H1 (cell line): Measurements from ENCODE around the gene ACACA. TPM values are rescaled to one million over a fixed set of nuclear protein-coding genes. Genes with fewer than 3 reads are reported as not detected.

Experiments used
- CTCF ChIA-PET: fragments of 300-600 bp; sonication (Branson Sonifier 250); formaldehyde crosslinking; loops from one replicate; lab custom pipeline; 2021; ENCODE audit not compliant: partially characterized antibody; lab: Charles Lee
- POLR2A ChIA-PET: fragments of 300-600 bp; sonication (Branson Sonifier 250); formaldehyde crosslinking; loops from one replicate; lab custom pipeline; 2021; ENCODE audit warnings: inconsistent platforms; ENCODE audit not compliant: partially characterized antibody; lab: Charles Lee
- DNase-seq, 2 experiments: peaks; one replicate each; pipeline versions ENCODE4 v3.0.0 to v3.0.0-alpha.2; 2010 to 2022; ENCODE audit warnings: low spot score in 2 of 2, low read depth in 1 of 2, mixed read lengths in 1 of 2
- FAIRE-seq: peaks from 2 replicates; lab custom pipeline; 2011; peaks lifted over from hg19 to GRCh38; lab: Jason Lieb, UNC
- H2AFZ ChIP-seq: 2 replicates; pipeline ENCODE4 v1.8.1; 2012; ENCODE audit warnings: low read length, inconsistent platforms
- H2AK5ac ChIP-seq: 2 replicates; pipeline ENCODE4 v1.6.1; 2013; ENCODE audit warnings: low read depth, low read length
- H2BK120ac ChIP-seq: replicated peaks from 2 replicates; pipeline ENCODE3; 2013; ENCODE audit warnings: low read depth, low read length, inconsistent platforms
- H2BK12ac ChIP-seq: 2 replicates; pipeline ENCODE4 v1.6.1; 2013; ENCODE audit warnings: low read depth, low read length
- H2BK15ac ChIP-seq: 2 replicates; pipeline ENCODE4 v1.6.1; 2013; ENCODE audit warnings: low read length
- H2BK20ac ChIP-seq: 2 replicates; pipeline ENCODE4 v1.6.1; 2013; ENCODE audit warnings: low read length
- H2BK5ac ChIP-seq: 2 replicates; pipeline ENCODE4 v1.6.1; 2013; ENCODE audit warnings: low read depth, low read length
- H3K14ac ChIP-seq: 2 replicates; pipeline ENCODE4 v1.6.1; 2013; ENCODE audit warnings: inconsistent platforms; ENCODE audit not compliant: insufficient read length
- H3K18ac ChIP-seq: 2 replicates; pipeline ENCODE4 v1.6.1; 2013; ENCODE audit warnings: low read length; ENCODE audit errors: extremely low read depth
- H3K23ac ChIP-seq: 2 replicates; pipeline ENCODE4 v1.6.1; 2013; ENCODE audit warnings: inconsistent platforms; ENCODE audit not compliant: insufficient read length
- H3K23me2 ChIP-seq: 2 replicates; pipeline ENCODE4 v1.6.1; 2013; ENCODE audit warnings: low read depth, low read length
- H3K27ac ChIP-seq: 2 replicates; pipeline ENCODE4 v1.6.1; 2011; ENCODE audit warnings: low read depth, low read length, inconsistent platforms
- H3K27me3 ChIP-seq, 4 experiments: replicated peaks in 1 of 4; 1 replicate in 1 of 4; 2 replicates in 3 of 4; pipeline versions ENCODE4 v1.6.1 to v1.8.1; 2011 to 2013; ENCODE audit warnings: low read length in 3 of 4, mild to moderate bottlenecking in 3 of 4, inconsistent platforms in 2 of 4, mixed read lengths in 2 of 4, moderate library complexity in 1 of 4; ENCODE audit not compliant: control insufficient read depth in 3 of 4, insufficient read depth in 3 of 4; ENCODE audit errors: extremely low read depth in 1 of 4
- H3K36me3 ChIP-seq, 4 experiments: 2 replicates each; pipeline versions ENCODE4 v1.6.1 to v1.8.1; 2011 to 2013; ENCODE audit warnings: mild to moderate bottlenecking in 4 of 4, low read length in 3 of 4, moderate library complexity in 2 of 4, control low read depth in 1 of 4, inconsistent platforms in 1 of 4; ENCODE audit not compliant: insufficient read depth in 4 of 4, control insufficient read depth in 2 of 4
- H3K4ac ChIP-seq: replicated peaks from 2 replicates; pipeline ENCODE3; 2013; ENCODE audit warnings: low read length, low read depth, mixed read lengths, inconsistent platforms; ENCODE audit not compliant: insufficient read length
- H3K4me1 ChIP-seq, 4 experiments: replicated peaks in 1 of 4; 1 replicate in 1 of 4; 2 replicates in 3 of 4; pipeline versions ENCODE4 v1.6.1 to v1.8.1; 2011 to 2013; ENCODE audit warnings: low read length in 3 of 4, inconsistent platforms in 2 of 4, mixed read lengths in 1 of 4; ENCODE audit not compliant: insufficient read depth in 4 of 4, control insufficient read depth in 3 of 4
- H3K4me2 ChIP-seq, 2 experiments: 2 replicates each; pipeline versions ENCODE4 v1.6.1 to v1.8.1; 2011 to 2013; ENCODE audit warnings: low read depth in 2 of 2, low read length in 2 of 2, control low read depth in 1 of 2, inconsistent platforms in 1 of 2, mild to moderate bottlenecking in 1 of 2; ENCODE audit not compliant: insufficient read depth in 1 of 2
- H3K4me3 ChIP-seq, 4 experiments: fragments of 200-600, 300-600 bp in 1 of 4; sonication (generic), shearing (Covaris generic), sonication (Bioruptor Twin) in 1 of 4; 2 replicates each; pipeline versions ENCODE4 v1.5.1 to v1.8.1; 2011 to 2016; ENCODE audit warnings: low read length in 4 of 4, low read depth in 3 of 4, control low read depth in 2 of 4, inconsistent platforms in 2 of 4, mild to moderate bottlenecking in 2 of 4, mixed read lengths in 1 of 4, moderate library complexity in 1 of 4; ENCODE audit not compliant: insufficient read depth in 2 of 4; ENCODE audit errors: extremely low read depth in 1 of 4
- H3K56ac ChIP-seq: replicated peaks from 2 replicates; pipeline ENCODE3; 2013; ENCODE audit warnings: low read depth, mild to moderate bottlenecking, mixed read lengths, low read length, inconsistent platforms; ENCODE audit not compliant: insufficient read length
- H3K79me1 ChIP-seq: 2 replicates; pipeline ENCODE4 v1.6.1; 2013; ENCODE audit warnings: low read depth, low read length, control low read depth
- H3K79me2 ChIP-seq, 2 experiments: 2 replicates each; pipeline versions ENCODE4 v1.6.1 to v1.8.1; 2012 to 2013; ENCODE audit warnings: low read length in 2 of 2, mild to moderate bottlenecking in 2 of 2, inconsistent platforms in 1 of 2; ENCODE audit not compliant: insufficient read depth in 2 of 2, control insufficient read depth in 1 of 2
- H3K9ac ChIP-seq, 4 experiments: replicated peaks in 1 of 4; 1 replicate in 1 of 4; 2 replicates in 3 of 4; pipeline versions ENCODE4 v1.6.1 to v1.8.1; 2011 to 2013; ENCODE audit warnings: low read depth in 3 of 4, low read length in 3 of 4, control low read depth in 2 of 4, mild to moderate bottlenecking in 2 of 4, moderate library complexity in 2 of 4, inconsistent platforms in 1 of 4; ENCODE audit errors: extremely low read depth in 1 of 4
- H3K9me3 ChIP-seq, 2 experiments: 2 replicates each; pipeline versions ENCODE4 v1.6.1 to v1.8.1; 2012 to 2013; ENCODE audit warnings: mild to moderate bottlenecking in 2 of 2, moderate library complexity in 2 of 2, control low read depth in 1 of 2, inconsistent platforms in 1 of 2, low read depth in 1 of 2, low read length in 1 of 2, mixed read lengths in 1 of 2; ENCODE audit not compliant: insufficient read depth in 2 of 2
- H4K20me1 ChIP-seq, 2 experiments: replicated peaks in 1 of 2; 2 replicates each; pipeline versions ENCODE3 to v1.8.1; 2011 to 2013; ENCODE audit warnings: inconsistent platforms in 2 of 2, low read length in 2 of 2, mild to moderate bottlenecking in 1 of 2; ENCODE audit not compliant: insufficient read depth in 2 of 2, control insufficient read depth in 1 of 2
- H4K5ac ChIP-seq: 2 replicates; pipeline ENCODE4 v1.6.1; 2013; ENCODE audit warnings: low read length, low read depth, mixed read lengths, inconsistent platforms; ENCODE audit not compliant: insufficient read length
- H4K8ac ChIP-seq: 2 replicates; pipeline ENCODE4 v1.8.0; 2013; ENCODE audit warnings: mild to moderate bottlenecking, moderate library complexity, low read length, inconsistent platforms; ENCODE audit not compliant: insufficient read depth; ENCODE audit errors: extremely low read depth
- H4K91ac ChIP-seq: replicated peaks from 2 replicates; pipeline ENCODE3; 2013; ENCODE audit warnings: low read length, mixed read lengths, inconsistent platforms; ENCODE audit not compliant: insufficient read length
- ATF2 ChIP-seq: IDR thresholded peaks from 2 replicates; pipeline ENCODE4 v1.6.1; 2012; ENCODE audit warnings: low read length, inconsistent platforms
- CREB1 ChIP-seq: IDR thresholded peaks from 2 replicates; pipeline ENCODE4 v1.6.1; 2012; ENCODE audit warnings: inconsistent platforms
- HDAC2 ChIP-seq, 2 experiments: fragments of 300-600 bp in 1 of 2; sonication (generic) in 1 of 2; IDR thresholded peaks; 2 replicates each; pipeline ENCODE4 v1.6.1; 2011 to 2012; ENCODE audit warnings: low read depth in 2 of 2, low read length in 2 of 2, mild to moderate bottlenecking in 2 of 2, moderate library complexity in 2 of 2, borderline replicate concordance in 1 of 2, inconsistent platforms in 1 of 2
- RBBP5 ChIP-seq: IDR thresholded peaks from 2 replicates; pipeline ENCODE4 v1.7.1; 2012; ENCODE audit warnings: low read depth, mild to moderate bottlenecking, inconsistent platforms, low read length, moderate library complexity, borderline replicate concordance
- SIN3A ChIP-seq, 2 experiments: IDR thresholded peaks in 1 of 2; conservative IDR thresholded peaks in 1 of 2; 2 replicates each; pipeline ENCODE4 v1.6.1; 2011 to 2012; ENCODE audit warnings: low read length in 2 of 2, improper control_type of control experiment in 1 of 2, low read depth in 1 of 2, mild to moderate bottlenecking in 1 of 2
- YY1 ChIP-seq: IDR thresholded peaks from 2 replicates; pipeline ENCODE4 v1.6.1; 2011; ENCODE audit warnings: low read depth, mild to moderate bottlenecking, low read length
- WGBS, 2 experiments: shearing (Covaris generic) in 1 of 2; methylation state at CpG; one replicate each; pipeline versions ENCODE4 v1.1.6 to v1.1.7; 2013 to 2015; ENCODE audit warnings: low lambda C conversion rate in 2 of 2, mixed read lengths in 2 of 2, inconsistent platforms in 1 of 2, low coverage in 1 of 2, missing lambda C conversion rate in 1 of 2; ENCODE audit not compliant: insufficient replicate concordance in 2 of 2, insufficient coverage in 1 of 2, insufficient read length in 1 of 2; ENCODE audit errors: extremely low coverage in 1 of 2, missing lambda C conversion rate in 1 of 2; 5-methylcytosine and 5-hydroxymethylcytosine counted together
- polyA plus RNA-seq, 7 experiments: library from polyadenylated mRNA; depleted of rRNA in 3 of 7; stranded (reverse) in 5 of 7; unstranded in 2 of 7; fragments of >200 nt in 5 of 7; fragments of 200-250 nt in 2 of 7; gene quantifications; 1 replicate in 5 of 7; 2 replicates in 1 of 7; 4 replicates in 1 of 7; pipeline versions ENCODE4 v1.2.1 to v1.2.3, GENCODE V29; 2011 to 2013; ENCODE audit warnings: missing spikeins in 2 of 7, mixed read lengths in 2 of 7
- total RNA-seq: library from RNA; stranded (reverse); fragmentation: NEBNext Ultra II Directional; extraction: Animal tissue kit (Norgen Biotek cat#: 25700); gene quantifications from 2 replicates; pipeline ENCODE4 v1.2.1, GENCODE V29; 2021

ACACA gene
- total and polyA plus RNA-seq, 2 of the 8 experiments (the other 6 are each of a cell fraction or from before 2014, with no cell fraction given): 74.0 to 160 TPM

GRCh38 chr17:37168731-37169353 lies 237.8 kb downstream of the ACACA start:
- Histone ChIP-seq H3K4me3 (no peak overlapping the region; a peak in 1 of 8 replicates), H3K27ac (no peak overlapping the region), H3K18ac (no peak overlapping the region), H3K4me1 (peaks cover 4 to 31% (median 19%) of the 10 kb centered on the region in 4 experiments; a peak in 6 of 7 replicates), H3K4me2 (no peak overlapping the region; a peak in 2 of 4 replicates), H3K4ac (peak overlapping the region; percentile 87), H4K91ac (no peak overlapping the region), H4K8ac (no peak overlapping the region), H3K23ac (no peak overlapping the region), H2BK12ac (no peak overlapping the region), H2BK20ac (0 out of 2 replicates have a peak overlapping the region, but pooled peaks have one; percentile 36), H3K9me3 (no peaks in the 10 kb centered on the region), H2AK5ac (no peak overlapping the region), H2BK5ac (no peak overlapping the region), H3K9ac (no peak overlapping the region), H3K79me2 (0 out of 4 replicates have a peak, but pooled peaks cover 0 to 1% of the 10 kb centered on the region in 2 experiments), H3K23me2 (no peaks in the 10 kb centered on the region), H3K79me1 (no peaks in the 10 kb centered on the region), H3K56ac (no peak overlapping the region)
- CTCF ChIA-PET: interaction anchor here (1.2 to 1.5 kb wide), 3 partner anchors 26 to 71 kb away, joined by 3 to 4 read pairs (median 3); no protein-coding TSS in a partner anchor
- no peak for FAIRE-seq
- POLR2A ChIA-PET: interaction anchor here (1.0 kb wide), 1 partner anchor 72 kb away, joined by 3 read pairs; no protein-coding TSS in a partner anchor
- TF ChIP-seq YY1: no peak
- no peak for TF ChIP-seq RBBP5
- TF ChIP-seq ATF2: no peak
- no peak for TF ChIP-seq CREB1
- no peak for TF ChIP-seq SIN3A (conservative IDR thresholded peaks at IDR 0.05 in 1 of 2, IDR thresholded peaks at IDR 0.05 in 1 of 2; ENCODE audit: low read depth in 1 of 2, low read length in 2 of 2)
- no peak for TF ChIP-seq HDAC2 (IDR thresholded peaks at IDR 0.05; ENCODE audit: borderline replicate concordance in 1 of 2, low read depth in 2 of 2, low read length in 2 of 2)
- TF ChIP-seq, all 59 proteins: peak for 0
- DNase-seq: no peak
- H2AFZ ChIP-seq: no peak overlapping the region
- H3K27me3 ChIP-seq: no peaks in the 10 kb centered on the region
- WGBS, 2 experiments: 69% methylated on average over 3 of the region's 3 CpGs; no CpG with 5 or more reads in 1 of the 2 experiments
- no peak overlapping the region for H2BK120ac ChIP-seq
- no peaks in the 10 kb centered on the region for H4K20me1 ChIP-seq
- H4K5ac ChIP-seq: no peak overlapping the region
- H2BK15ac ChIP-seq: no peak overlapping the region
- H3K36me3 ChIP-seq: no peaks in the 10 kb centered on the region
- H3K14ac ChIP-seq: no peak overlapping the region
